ENCODE data around the gene PRTN3.

PRTN3 gene

GRCh38 chr19:840519-841206, at the start of gene PRTN3:
PRTN3 (plus strand) TSS chr19:840999; CDS start chr19:841009, 10 bp downstream.
- no peak for DNase-seq (ENCODE audit: low read depth in 3 of 3, low spot score in 1 of 3)

GRCh38 chr19:791007-791566, 49.7 kb upstream of the PRTN3 start:
- no peak for DNase-seq (ENCODE audit: low read depth in 3 of 3, low spot score in 1 of 3)

GRCh38 chr19:791567-792305, 49.1 kb upstream of the PRTN3 start:
- DNase-seq (ENCODE audit: low read depth in 3 of 3, low spot score in 1 of 3) = no peak

GRCh38 chr19:792306-792885, 48.4 kb upstream of the PRTN3 start:
- no peak for DNase-seq (ENCODE audit: low read depth in 3 of 3, low spot score in 1 of 3)

- DNase-seq (ENCODE audit: low read depth in 3 of 3, low spot score in 1 of 3) = no peak
Measured at GRCh38 chr19:793806-794205, 47.0 kb upstream of the PRTN3 start.

- DNase-seq (ENCODE audit: low read depth in 3 of 3, low spot score in 1 of 3) = no peak
Measured at GRCh38 chr19:795073-795611, 45.7 kb upstream of the PRTN3 start.

GRCh38 chr19:795691-796581, 44.9 kb upstream of the PRTN3 start:
- DNase-seq (ENCODE audit: low read depth in 3 of 3, low spot score in 1 of 3) = no peak

GRCh38 chr19:796692-797527, 43.9 kb upstream of the PRTN3 start, which contains the start of gene PTBP1:
PTBP1 (plus strand) TSS chr19:797452; CDS start chr19:797498, 46 bp downstream.
- peak; percentile 95 to 100 (median 99) for DNase-seq (ENCODE audit: low read depth in 3 of 3, low spot score in 1 of 3)

GRCh38 chr19:797528-798414, 43.0 kb upstream of the PRTN3 start:
- peak; percentile 69 to 79 (median 79) for DNase-seq (ENCODE audit: low read depth in 3 of 3, low spot score in 1 of 3)

GRCh38 chr19:798415-799075, 42.3 kb upstream of the PRTN3 start:
- DNase-seq (ENCODE audit: low read depth in 3 of 3, low spot score in 1 of 3) = no peak

- DNase-seq (ENCODE audit: low read depth in 3 of 3, low spot score in 1 of 3) = no peak
Measured at GRCh38 chr19:799076-799881, 41.5 kb upstream of the PRTN3 start.

GRCh38 chr19:800360-801029, 40.3 kb upstream of the PRTN3 start:
- DNase-seq (ENCODE audit: low read depth in 3 of 3, low spot score in 1 of 3) = no peak

GRCh38 chr19:801030-801860, 39.6 kb upstream of the PRTN3 start:
- no peak for DNase-seq (ENCODE audit: low read depth in 3 of 3, low spot score in 1 of 3)

- DNase-seq (ENCODE audit: low read depth in 3 of 3, low spot score in 1 of 3) = no peak
Measured at GRCh38 chr19:801861-802497, 38.8 kb upstream of the PRTN3 start.

- no peak for DNase-seq (ENCODE audit: low read depth in 3 of 3, low spot score in 1 of 3)
Measured at GRCh38 chr19:802498-803098, 38.2 kb upstream of the PRTN3 start.

All from stimulated activated CD4-positive, alpha-beta T cell treated with anti-CD3 and anti-CD28 coated beads, TNF-alpha, amount 100 ng/mL, for 1 hour (primary cell).